GM18517 (cell line): ENCODE data around the gene TMTC1.
"Not testable (repeated sequence)": the region's sequence is repeated elsewhere in the genome, so short reads cannot be mapped to it uniquely, and the experiment has no call there.

Source experiments
- ATAC-seq: cut with Tn5 transposase; IDR thresholded peaks from one replicate; pipeline ENCODE4 v1.9.1; 2021; ENCODE audit warnings: mild to moderate bottlenecking, moderate library complexity; ENCODE audit not compliant: unreplicated experiment

The TMTC1 gene

GRCh38 chr12:29783773-29784666 is at the start of gene TMTC1:
TMTC1 (minus strand) TSS chr12:29783942; CDS start chr12:29783751, 191 bp downstream.
- no peak for ATAC-seq

GRCh38 chr12:29831173-29831572 is 47.4 kb upstream of the TMTC1 start:
- no peak for ATAC-seq

DNA sequence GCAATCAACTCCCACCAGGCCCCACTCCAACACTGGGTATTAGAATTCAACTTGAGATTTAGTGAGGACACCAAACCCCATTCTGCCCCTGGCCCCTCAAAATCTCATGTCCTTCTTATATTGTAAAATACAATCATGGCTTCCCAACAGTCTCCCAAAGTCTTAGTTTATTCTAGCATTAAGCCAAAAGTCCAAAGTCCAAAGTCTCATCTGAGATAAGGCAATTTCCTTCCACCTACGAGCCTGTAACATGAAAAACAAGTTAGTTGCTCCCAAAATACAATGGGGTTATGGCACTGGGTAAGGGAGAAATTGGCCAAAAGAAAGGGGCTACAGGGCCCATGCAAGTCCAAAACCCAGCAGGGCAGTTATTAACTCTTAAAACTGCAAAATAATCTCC is 46.6 kb upstream of the TMTC1 start:
- no peak for ATAC-seq

- ATAC-seq = no peak
Measured at GRCh38 chr12:29818916-29819623, 35.3 kb upstream of the TMTC1 start.

- no peak for ATAC-seq
Measured at GRCh38 chr12:29816874-29817725, 33.4 kb upstream of the TMTC1 start.

GRCh38 chr12:29809616-29810361 is 26.0 kb upstream of the TMTC1 start:
- ATAC-seq = not testable (repeated sequence)

DNA sequence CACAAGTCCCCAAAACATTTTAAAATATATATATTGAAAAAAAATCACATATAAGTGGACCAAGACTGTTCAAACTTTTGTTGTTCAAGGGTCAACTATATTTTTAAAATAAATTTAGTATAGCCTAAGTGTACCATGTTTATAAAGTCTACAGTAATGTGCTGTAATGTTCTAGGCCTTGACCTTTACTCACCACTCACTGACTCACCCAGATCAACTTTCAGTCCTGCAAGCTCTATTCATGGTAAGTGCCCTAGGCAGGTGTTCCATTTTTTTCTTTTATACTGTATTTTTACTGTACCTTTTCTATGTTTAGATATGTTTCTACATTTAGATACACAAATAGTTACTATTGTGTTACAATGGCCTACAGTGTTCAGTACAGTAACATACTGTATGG is 23.4 kb upstream of the TMTC1 start:
- no peak for ATAC-seq

GRCh38 chr12:29804019-29804418 is 20.3 kb upstream of the TMTC1 start:
- ATAC-seq = no peak

- no peak for ATAC-seq
Measured at GRCh38 chr12:29799591-29799990, 15.8 kb upstream of the TMTC1 start.

DNA sequence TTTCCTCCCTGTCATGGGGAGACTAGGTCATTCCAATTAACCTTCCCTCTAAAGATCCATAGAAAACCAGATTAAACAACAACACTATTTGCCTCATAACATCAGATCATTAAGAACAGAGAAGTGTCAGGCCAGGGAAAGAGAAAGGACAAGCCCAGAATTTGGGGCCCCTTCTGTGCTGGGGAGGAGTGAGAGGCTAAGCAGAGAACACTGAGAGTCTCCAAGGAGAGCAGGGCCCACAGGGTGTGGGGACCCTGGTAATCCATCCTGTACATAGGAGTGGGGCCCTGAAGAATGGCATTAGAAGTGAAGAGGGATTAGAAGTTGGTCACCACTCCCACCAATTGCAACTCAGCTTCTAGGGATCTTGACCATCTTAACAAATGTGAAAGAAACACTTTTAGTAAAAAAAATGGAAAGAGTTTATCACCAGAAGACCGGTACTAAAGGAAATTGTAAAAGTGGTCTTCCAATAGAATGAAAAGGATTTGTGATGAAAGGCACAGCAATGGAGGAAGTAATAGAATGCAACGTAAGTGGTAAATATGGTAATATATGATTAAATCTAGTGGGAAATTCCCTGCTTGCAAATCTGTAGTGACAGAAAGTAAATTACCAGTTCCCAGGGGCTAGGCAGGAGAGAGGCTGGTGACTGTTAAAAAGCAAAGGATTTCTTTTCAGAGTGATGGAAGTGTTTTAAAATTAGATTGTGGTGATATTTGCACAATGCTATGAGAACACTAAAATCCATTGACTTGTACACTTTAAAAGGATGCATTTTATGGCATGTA is 14.0 kb upstream of the TMTC1 start:
- no peak for ATAC-seq

DNA sequence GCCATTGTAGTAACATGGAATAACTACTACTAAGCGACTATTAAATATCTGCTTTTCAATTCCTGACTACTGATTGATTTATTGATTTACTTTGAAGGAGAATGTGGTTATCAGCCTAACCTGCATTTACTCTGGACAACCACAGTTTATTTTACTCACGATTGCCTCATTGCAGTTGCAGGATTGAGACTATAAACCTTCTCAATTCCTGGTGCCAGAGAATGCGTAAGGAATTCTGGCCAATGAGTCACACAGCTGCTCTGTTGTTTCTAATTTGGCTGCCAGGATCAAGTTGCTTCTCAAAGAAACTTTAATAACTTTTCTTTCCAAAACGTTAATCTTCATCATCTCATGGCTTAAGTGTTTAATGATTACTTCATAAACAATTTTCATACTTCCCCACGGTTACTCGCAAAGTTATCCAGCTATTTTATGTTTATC is 13.1 kb upstream of the TMTC1 start:
- no peak for ATAC-seq

- ATAC-seq = no peak
Measured at GRCh38 chr12:29795715-29796114, 12.0 kb upstream of the TMTC1 start.

GRCh38 chr12:29794862-29795261 is 11.1 kb upstream of the TMTC1 start:
- no peak for ATAC-seq

DNA sequence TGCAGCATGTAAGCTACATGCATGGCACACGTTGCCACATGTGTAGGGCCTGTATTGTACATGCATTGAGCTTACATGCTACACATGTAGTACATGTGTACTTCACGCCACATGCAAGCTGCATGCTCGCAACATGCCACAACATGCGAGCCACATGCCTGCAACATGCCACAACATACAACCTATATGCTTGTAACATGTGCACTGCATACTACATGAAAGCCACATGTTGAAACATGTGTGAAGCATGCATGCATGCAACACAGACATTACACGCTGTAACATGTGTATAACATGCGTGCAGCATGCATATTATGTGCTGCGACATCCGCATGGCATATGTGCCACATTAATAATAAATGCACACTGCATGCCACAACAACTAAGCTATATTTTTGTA is 9.1 kb upstream of the TMTC1 start:
- ATAC-seq = no peak

DNA sequence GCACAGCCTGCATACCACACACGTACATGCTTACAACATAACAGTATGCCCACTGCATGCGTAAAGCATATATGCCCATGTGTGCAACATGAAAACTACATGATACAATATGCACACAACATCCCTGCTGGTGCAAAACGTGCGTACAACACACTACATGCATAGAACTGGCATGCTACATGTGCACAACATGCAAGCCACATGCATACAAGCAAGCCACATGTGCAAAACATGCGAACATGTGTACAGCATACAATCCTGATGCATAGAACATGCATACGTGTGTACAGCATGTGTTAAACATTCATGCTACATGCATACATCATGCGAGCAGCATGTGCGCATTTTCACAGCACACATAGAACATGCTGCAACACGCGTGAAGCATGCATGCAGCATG is 8.4 kb upstream of the TMTC1 start:
- ATAC-seq = no peak

DNA sequence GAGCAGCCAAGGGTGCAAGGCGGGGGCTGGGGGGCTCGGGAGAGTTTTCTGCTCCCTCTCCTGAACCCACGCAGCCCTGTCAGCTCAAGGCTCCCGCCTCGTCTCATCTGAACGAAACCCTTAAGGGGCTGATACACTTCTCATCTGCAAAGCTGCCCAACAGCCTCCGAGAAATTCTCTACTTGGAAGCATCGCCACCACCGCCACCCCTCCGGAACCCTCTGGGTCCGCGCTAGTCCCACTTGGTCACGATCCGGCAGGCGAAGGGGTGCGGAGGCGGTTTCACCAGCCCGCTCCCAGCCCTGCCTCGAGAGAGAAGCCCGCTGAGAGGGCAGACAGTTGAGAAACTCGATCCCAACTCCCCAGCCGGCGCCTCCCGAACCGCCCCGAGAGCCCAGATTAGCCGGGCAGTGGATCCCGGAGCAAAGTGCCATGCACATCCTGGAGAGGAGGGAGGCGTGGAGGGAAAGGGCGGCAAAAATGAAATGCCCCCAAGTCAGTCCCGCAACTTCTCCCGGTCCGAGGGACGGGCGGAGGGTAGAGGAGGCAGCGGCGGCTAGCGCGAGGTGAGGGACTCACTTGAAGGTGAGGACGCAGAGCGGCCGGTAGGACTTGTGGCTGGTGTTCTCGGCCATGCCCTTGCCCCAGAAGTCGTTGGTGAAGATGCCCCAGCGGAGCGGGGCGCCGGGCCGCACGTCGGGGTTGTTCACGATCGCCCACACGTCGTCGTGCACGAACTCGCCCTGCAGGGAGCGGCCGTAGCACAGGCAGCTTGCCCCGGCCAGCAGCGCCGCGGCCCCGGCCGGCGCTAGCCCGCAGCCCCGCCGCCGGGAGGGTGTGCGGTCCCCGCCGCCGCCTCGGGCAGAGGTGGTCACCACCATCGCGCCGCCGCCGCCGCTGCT is 620 bp downstream of the TMTC1 start:
- peak; percentile 30 for ATAC-seq

DNA sequence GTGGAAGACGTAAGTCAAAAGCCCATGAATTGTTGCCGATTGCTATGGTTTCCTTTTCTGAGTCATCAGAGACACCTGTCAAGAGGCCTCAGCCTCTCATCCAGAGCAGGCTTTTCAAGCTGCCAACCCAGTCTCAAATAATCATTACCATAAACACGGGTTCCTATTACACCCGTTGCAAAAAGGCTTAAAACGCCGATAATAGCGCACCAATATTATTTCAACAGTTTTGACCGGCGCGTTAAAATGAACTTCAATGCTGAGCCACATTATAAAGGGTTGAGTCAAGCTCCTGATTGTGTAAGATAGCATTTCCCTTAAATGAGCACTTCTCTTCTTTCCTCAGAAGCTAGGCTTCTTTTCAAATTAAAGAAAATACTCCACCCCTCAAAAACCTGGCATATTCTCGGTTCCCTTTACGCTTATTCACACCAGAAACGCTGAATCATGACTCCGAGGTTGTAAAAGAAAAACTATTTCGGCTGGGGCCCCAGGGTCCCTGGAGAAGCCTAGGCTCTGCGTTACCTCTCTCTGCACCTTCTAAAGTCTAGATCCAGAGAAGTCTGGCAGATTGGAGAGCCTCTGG is 1.4 kb downstream of the TMTC1 start:
- peak; percentile 82 for ATAC-seq

DNA sequence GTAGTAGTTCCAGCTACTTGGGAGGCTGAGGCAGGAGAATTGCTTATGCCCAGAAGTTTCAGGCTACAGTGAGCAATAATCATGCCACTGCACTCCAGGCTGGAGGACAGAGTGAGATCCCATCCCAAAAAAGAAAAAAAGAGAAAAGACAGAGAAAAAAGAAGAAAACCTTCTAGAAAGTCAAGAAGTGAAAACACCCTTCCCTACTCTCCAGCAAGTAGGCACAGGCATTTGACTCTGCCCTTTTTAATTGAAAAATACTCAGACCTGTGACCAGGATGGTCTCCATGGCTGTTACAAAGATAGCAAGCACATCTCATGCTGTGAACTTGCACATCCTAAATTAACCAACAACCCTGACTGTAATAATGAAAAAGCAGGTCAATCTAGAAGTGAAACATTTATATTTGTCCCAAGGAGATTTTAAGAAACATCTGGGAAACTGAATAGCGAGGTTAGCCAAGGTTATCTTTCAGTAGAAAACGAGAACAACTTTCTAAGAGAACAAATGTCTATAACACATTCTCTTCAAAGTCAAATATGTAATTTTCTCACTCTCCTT is 2.0 kb downstream of the TMTC1 start:
- ATAC-seq = peak; percentile 41
